GM06990 (cell line): Measurements from ENCODE around the gene ACP1.

Experiments
- DNase-seq: peaks from one replicate; pipeline ENCODE4 v3.0.0-alpha.2; 2011; ENCODE audit not compliant: insufficient read length; ENCODE audit errors: extremely low read depth
- H3K27me3 ChIP-seq: replicated peaks from 2 replicates; pipeline ENCODE4 v1.6.0; 2011; ENCODE audit warnings: low read length; ENCODE audit not compliant: control insufficient read depth, insufficient read depth
- H3K36me3 ChIP-seq: 2 replicates; pipeline ENCODE4 v1.5.1; 2011; ENCODE audit warnings: low read length; ENCODE audit not compliant: control insufficient read depth, insufficient read depth
- H3K4me3 ChIP-seq: replicated peaks from 2 replicates; pipeline ENCODE4 v1.5.1; 2011; ENCODE audit warnings: low read depth, mild to moderate bottlenecking, control low read depth, low read length
- CTCF ChIP-seq: IDR thresholded peaks from 2 replicates; pipeline ENCODE4 v1.5.1; 2011; ENCODE audit warnings: low read length, control low read depth, mild to moderate bottlenecking, inconsistent platforms; ENCODE audit not compliant: insufficient read depth, poor library complexity, severe bottlenecking

ACP1 gene

GRCh38 chr2:317501-318424 lies 53.0 kb downstream of the ACP1 start:
- no peaks in the 10 kb centered on the region for H3K36me3 ChIP-seq
- no peak overlapping the region for H3K4me3 ChIP-seq
- no peak for DNase-seq
- no peaks in the 10 kb centered on the region for H3K27me3 ChIP-seq
- no peak for TF ChIP-seq CTCF

- Histone ChIP-seq H3K27me3 (no peaks in the 10 kb centered on the region), H3K36me3 (no peaks in the 10 kb centered on the region), H3K4me3 (no peak overlapping the region)
- TF ChIP-seq CTCF = no peak
- no peak for DNase-seq
Measured at GRCh38 chr2:319059-319600, 54.4 kb downstream of the ACP1 start.

- no peak for TF ChIP-seq CTCF
- Histone ChIP-seq H3K27me3 (no peaks in the 10 kb centered on the region), H3K36me3 (no peaks in the 10 kb centered on the region), H3K4me3 (no peak overlapping the region)
- DNase-seq = no peak
Measured at GRCh38 chr2:320561-320960, 55.8 kb downstream of the ACP1 start.

- H3K27me3 ChIP-seq = no peaks in the 10 kb centered on the region
- TF ChIP-seq CTCF = no peak
- H3K36me3 ChIP-seq = no peaks in the 10 kb centered on the region
- DNase-seq = no peak
- no peak overlapping the region for H3K4me3 ChIP-seq
Measured at GRCh38 chr2:322326-322725, 57.6 kb downstream of the ACP1 start.

GRCh38 chr2:323035-323434 lies 58.3 kb downstream of the ACP1 start:
- Histone ChIP-seq H3K4me3 (no peak overlapping the region), H3K27me3 (no peaks in the 10 kb centered on the region), H3K36me3 (no peaks in the 10 kb centered on the region)
- TF ChIP-seq CTCF = no peak
- DNase-seq = no peak
